IPS-20b (cell line): ENCODE data around the gene ZDHHC17.
A peak's percentile ranks its signal among the peaks of the same experiment; 100 is the strongest.

Experiments
- H3K27ac ChIP-seq: one replicate; pipeline ENCODE4 v1.5.1; 2013; ENCODE audit warnings: low read length
- H3K27me3 ChIP-seq: 2 replicates; pipeline ENCODE4 v1.6.1; 2013; ENCODE audit warnings: mild to moderate bottlenecking, low read length, inconsistent platforms; ENCODE audit not compliant: insufficient read depth
- H3K36me3 ChIP-seq: 2 replicates; pipeline ENCODE4 v1.6.1; 2013; ENCODE audit warnings: low read depth, mild to moderate bottlenecking, inconsistent platforms, low read length, moderate library complexity; ENCODE audit not compliant: insufficient read depth
- H3K4me1 ChIP-seq: 2 replicates; pipeline ENCODE4 v1.6.1; 2013; ENCODE audit warnings: mild to moderate bottlenecking, control low read depth, inconsistent platforms, low read length, moderate library complexity; ENCODE audit not compliant: insufficient read depth
- H3K4me3 ChIP-seq: 2 replicates; pipeline ENCODE4 v1.5.1; 2013; ENCODE audit warnings: mild to moderate bottlenecking, low read length, inconsistent platforms
- H3K9ac ChIP-seq: 2 replicates; pipeline ENCODE4 v1.6.1; 2013; ENCODE audit warnings: low read depth, mild to moderate bottlenecking, inconsistent platforms, low read length, moderate library complexity
- H3K9me3 ChIP-seq: 2 replicates; pipeline ENCODE4 v1.6.1; 2013; ENCODE audit warnings: mild to moderate bottlenecking, low read depth, low read length, inconsistent platforms; ENCODE audit not compliant: insufficient read depth

Gene ZDHHC17

DNA sequence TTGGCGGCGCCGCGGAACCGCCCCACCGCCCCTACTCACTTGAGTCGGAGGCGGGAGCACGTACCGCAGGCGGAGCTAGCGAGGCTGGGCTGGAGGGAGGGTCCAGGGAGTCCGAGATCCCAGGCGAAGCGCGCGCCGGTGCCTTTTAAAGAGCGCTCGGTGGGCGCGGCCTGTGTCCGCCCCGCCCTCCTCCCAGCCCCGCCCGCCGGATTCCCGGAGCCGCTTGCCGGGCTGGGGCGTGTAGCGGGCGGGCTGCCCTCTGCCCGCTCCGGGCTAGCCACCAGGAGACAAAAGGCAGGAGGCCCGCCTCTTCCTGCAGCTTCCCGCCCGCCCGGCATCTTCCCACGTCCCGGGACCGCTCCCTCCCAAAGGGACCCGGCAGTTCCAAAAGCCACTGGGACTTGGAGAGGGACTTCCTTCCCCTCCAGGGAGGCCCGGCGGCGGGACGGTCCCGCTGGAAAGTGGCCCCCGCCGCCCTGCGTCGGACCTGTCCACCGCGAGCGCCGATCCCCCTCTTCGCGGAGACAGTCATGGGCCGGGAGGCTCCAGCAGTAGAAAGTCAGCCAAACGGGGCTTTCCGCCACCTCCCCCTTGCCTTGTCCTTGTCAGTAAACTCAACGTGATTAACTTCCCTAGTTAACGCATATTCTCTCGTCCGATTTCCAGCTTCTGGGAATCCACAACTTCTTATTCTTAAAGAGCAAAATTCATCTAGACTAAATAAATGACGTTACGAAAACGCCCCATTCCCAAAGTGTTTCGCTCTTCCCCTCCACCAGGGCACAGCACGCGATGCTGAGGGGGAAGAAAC is 115.2 kb downstream of the ZDHHC17 start, which contains the start of gene CSRP2:
TSS of gene CSRP2 (minus strand) at position 121 of the 811 bp plus-strand sequence. CDS start 12,759 bp downstream, outside the sequence.
- H3K4me3 ChIP-seq: peak within 1 kb of the TSS; percentile 93
- H3K9ac ChIP-seq: peak within 1 kb of the TSS; percentile 94
- peaks cover 32% of the 10 kb centered on the region for H3K4me1 ChIP-seq
- H3K27ac ChIP-seq: peak within 1 kb of the TSS; percentile 68
- no peaks in the 10 kb centered on the region for H3K9me3 ChIP-seq
- H3K36me3 ChIP-seq: no peaks in the 10 kb centered on the region
- H3K27me3 ChIP-seq: no peaks in the 10 kb centered on the region

GRCh38 chr12:76879710-76880518 is 116.0 kb downstream of the ZDHHC17 start:
- H3K9ac ChIP-seq: peak overlapping the region; percentile 85; the same call in 1 of the 2 replicates
- H3K27ac ChIP-seq: no peak overlapping the region
- no peaks in the 10 kb centered on the region for H3K9me3 ChIP-seq
- H3K27me3 ChIP-seq: no peaks in the 10 kb centered on the region
- H3K4me3 ChIP-seq: peak overlapping the region; percentile 93
- H3K4me1 ChIP-seq: peaks cover 24% of the 10 kb centered on the region
- H3K36me3 ChIP-seq: no peaks in the 10 kb centered on the region

- no peak overlapping the region for H3K27ac ChIP-seq
- no peaks in the 10 kb centered on the region for H3K9me3 ChIP-seq
- H3K27me3 ChIP-seq: no peaks in the 10 kb centered on the region
- peaks cover 21% of the 10 kb centered on the region for H3K4me1 ChIP-seq
- H3K4me3 ChIP-seq: no peak overlapping the region
- H3K9ac ChIP-seq: no peak overlapping the region
- no peaks in the 10 kb centered on the region for H3K36me3 ChIP-seq
These were observed 116.7 kb downstream of the ZDHHC17 start for GRCh38 chr12:76880519-76881023.

DNA sequence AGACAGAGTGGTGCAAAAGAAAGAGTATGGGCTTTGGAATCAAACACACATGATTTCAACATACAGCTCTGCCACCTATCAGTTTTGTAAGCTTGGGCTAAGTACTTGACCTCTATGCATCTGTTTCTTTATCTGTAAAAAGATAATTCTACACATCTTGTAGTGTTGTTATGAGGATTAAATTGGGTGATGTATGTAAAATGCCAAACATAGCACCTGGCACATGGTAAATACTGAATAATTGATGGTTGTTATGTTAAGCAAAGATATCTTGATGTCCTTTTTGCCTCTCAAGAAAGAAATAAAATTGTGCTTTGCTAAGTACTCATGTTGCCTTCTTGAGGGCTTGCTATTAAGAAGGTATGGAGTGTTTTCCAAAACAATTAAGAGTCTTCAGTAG is 117.2 kb downstream of the ZDHHC17 start:
- H3K9ac ChIP-seq: no peak overlapping the region
- H3K4me1 ChIP-seq: peaks cover 19% of the 10 kb centered on the region
- no peaks in the 10 kb centered on the region for H3K27me3 ChIP-seq
- no peaks in the 10 kb centered on the region for H3K36me3 ChIP-seq
- H3K27ac ChIP-seq: no peak overlapping the region
- no peak overlapping the region for H3K4me3 ChIP-seq
- no peaks in the 10 kb centered on the region for H3K9me3 ChIP-seq

GRCh38 chr12:76882367-76882766 is 118.5 kb downstream of the ZDHHC17 start:
- Histone ChIP-seq H3K4me1 (peaks cover 9% of the 10 kb centered on the region), H3K27me3 (no peaks in the 10 kb centered on the region), H3K4me3 (no peak overlapping the region), H3K9me3 (no peaks in the 10 kb centered on the region), H3K27ac (no peak overlapping the region), H3K36me3 (no peaks in the 10 kb centered on the region), H3K9ac (no peak overlapping the region)

GRCh38 chr12:76883151-76883550 is 119.2 kb downstream of the ZDHHC17 start:
- Histone ChIP-seq H3K36me3 (no peaks in the 10 kb centered on the region), H3K27me3 (no peaks in the 10 kb centered on the region), H3K9ac (no peak overlapping the region), H3K4me3 (no peak overlapping the region), H3K27ac (no peak overlapping the region), H3K4me1 (peaks cover 6% of the 10 kb centered on the region), H3K9me3 (no peaks in the 10 kb centered on the region)

GRCh38 chr12:76883811-76884210 is 119.9 kb downstream of the ZDHHC17 start:
- Histone ChIP-seq H3K4me1 (peaks cover 6% of the 10 kb centered on the region), H3K4me3 (no peak overlapping the region), H3K27me3 (no peaks in the 10 kb centered on the region), H3K36me3 (no peaks in the 10 kb centered on the region), H3K9ac (no peak overlapping the region), H3K9me3 (no peaks in the 10 kb centered on the region), H3K27ac (no peak overlapping the region)

DNA sequence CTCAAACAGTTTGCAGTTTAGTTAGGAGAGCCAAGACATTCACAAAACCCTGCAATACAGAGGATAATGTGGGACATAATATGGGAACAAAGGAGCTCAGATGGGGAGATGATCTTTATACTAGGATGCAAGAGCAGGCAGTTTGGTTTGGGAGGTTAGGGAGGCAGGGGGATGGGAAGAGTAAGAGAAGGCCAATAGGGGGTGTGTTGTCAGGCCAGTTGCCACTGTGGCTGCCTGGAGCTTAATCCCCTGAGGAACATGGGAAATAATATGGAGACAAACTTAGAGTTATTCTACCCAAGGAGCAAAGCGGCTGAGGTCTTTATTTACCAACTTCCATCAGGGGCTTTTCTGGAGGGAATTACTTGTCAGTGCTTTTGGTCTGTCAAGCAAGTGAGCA is 124.9 kb downstream of the ZDHHC17 start:
- H3K9me3 ChIP-seq: peaks cover 2% of the 10 kb centered on the region; the same call in 1 of the 2 replicates
- no peaks in the 10 kb centered on the region for H3K36me3 ChIP-seq
- no peak overlapping the region for H3K4me3 ChIP-seq
- H3K27ac ChIP-seq: no peak overlapping the region
- no peaks in the 10 kb centered on the region for H3K4me1 ChIP-seq
- no peaks in the 10 kb centered on the region for H3K27me3 ChIP-seq
- H3K9ac ChIP-seq: no peak overlapping the region

DNA sequence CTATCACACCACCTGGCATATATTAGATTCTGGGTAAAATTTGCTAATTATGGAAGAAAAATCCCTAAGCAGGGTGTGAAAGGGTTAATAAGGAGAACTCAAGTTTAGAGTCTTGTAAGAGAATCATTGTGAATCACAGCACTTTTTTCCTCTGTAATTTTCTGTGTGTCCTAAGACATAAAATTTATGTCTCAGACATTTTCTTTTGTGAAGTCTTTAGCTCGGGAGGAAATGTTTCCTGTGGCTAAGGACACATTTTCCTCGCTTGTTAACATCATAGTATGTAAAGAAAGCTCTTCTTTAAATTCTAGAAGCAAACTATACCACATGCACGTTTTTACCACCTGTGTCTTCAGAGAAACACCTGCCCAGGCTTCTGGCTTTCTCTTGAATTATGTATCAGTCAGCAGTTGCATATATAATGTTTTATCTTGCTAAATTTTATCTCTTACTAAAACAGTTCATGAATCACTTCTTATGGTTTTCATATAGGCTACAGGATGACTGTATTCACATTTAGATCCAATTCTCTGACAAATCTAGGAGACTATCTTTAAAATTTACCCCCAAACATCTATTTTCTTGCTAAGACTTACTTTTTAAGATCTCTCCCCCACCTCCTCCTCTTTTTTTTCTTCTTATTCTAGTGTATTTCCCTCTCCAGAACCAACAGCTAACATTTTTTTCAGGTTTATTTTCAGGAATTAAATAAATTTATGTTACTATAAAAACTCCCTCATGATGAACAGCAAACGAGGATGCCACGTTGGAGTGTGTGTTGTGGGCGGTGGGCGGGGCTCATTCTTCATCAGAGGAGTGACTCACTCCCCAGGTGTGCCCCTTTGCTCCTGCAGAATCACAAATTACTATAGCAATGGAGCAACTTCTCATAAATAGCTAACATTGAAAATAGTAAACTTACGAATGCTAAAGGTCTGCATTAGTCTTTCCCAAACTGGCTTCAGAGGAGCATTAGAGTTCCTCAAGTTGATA is 126.5 kb downstream of the ZDHHC17 start:
- no peak overlapping the region for H3K9ac ChIP-seq
- no peak overlapping the region for H3K4me3 ChIP-seq
- peaks cover 9% of the 10 kb centered on the region; the same call in 1 of the 2 replicates for H3K9me3 ChIP-seq
- H3K36me3 ChIP-seq: no peaks in the 10 kb centered on the region
- H3K27ac ChIP-seq: no peak overlapping the region
- no peaks in the 10 kb centered on the region for H3K4me1 ChIP-seq
- H3K27me3 ChIP-seq: no peaks in the 10 kb centered on the region

DNA sequence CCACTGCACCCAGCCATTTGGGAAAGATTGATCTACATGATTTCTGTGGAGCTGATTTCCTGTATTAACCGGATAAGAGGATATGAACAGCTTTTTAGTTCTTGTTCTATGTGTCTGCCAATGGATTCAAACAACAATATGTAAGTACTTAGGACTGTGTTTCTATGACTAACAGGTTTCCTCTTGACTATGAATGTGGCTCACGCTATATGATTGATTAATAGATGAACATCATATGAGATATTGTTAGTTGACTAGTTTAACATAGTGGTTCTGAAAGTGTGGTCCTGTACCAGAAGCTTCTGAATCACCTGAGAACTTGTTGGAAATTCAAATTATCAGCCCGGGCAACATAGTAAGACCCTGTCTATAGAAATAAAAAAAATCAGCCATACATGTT is 127.7 kb downstream of the ZDHHC17 start:
- no peak overlapping the region for H3K9ac ChIP-seq
- no peaks in the 10 kb centered on the region for H3K4me1 ChIP-seq
- H3K36me3 ChIP-seq: no peaks in the 10 kb centered on the region
- peaks cover 9% of the 10 kb centered on the region; the same call in 1 of the 2 replicates for H3K9me3 ChIP-seq
- no peaks in the 10 kb centered on the region for H3K27me3 ChIP-seq
- no peak overlapping the region for H3K27ac ChIP-seq
- H3K4me3 ChIP-seq: no peak overlapping the region

- Histone ChIP-seq H3K27ac (no peak overlapping the region), H3K36me3 (no peaks in the 10 kb centered on the region), H3K4me3 (no peak overlapping the region), H3K9me3 (peaks cover 9% of the 10 kb centered on the region; the same call in 1 of the 2 replicates), H3K4me1 (no peaks in the 10 kb centered on the region), H3K9ac (no peak overlapping the region), H3K27me3 (no peaks in the 10 kb centered on the region)
These were observed 131.9 kb downstream of the ZDHHC17 start for GRCh38 chr12:76895796-76896195.
